ENCODE measurements around the gene RMND1. TPM values are rescaled to one million over a fixed set of nuclear protein-coding genes. Genes with fewer than 3 reads are reported as not detected.

RMND1 gene
- total and polyA plus RNA-seq, 2 of the 13 experiments (the other 11 are each of a cell fraction or from before 2014, with no cell fraction given), result 34.0 to 72.5 TPM

GRCh38 chr6:151441390-151442166 is 10.3 kb downstream of the RMND1 start (continued):
- TF ChIP-seq ZBTB34 (CRISPR knock-in tag; IDR thresholded peaks at IDR 0.05) (no peak), GATAD1 (CRISPR knock-in tag; IDR thresholded peaks at IDR 0.05) (0 out of 2 replicates have a peak, but pooled peaks have one; percentile 31), ZBTB26 (CRISPR knock-in tag; IDR thresholded peaks at IDR 0.05; ENCODE audit: borderline replicate concordance) (no peak), CBFB (CRISPR knock-in tag; IDR thresholded peaks at IDR 0.05) (no peak), ZNF639 (CRISPR knock-in tag; conservative IDR thresholded peaks at IDR 0.05) (no peak), NFIC (IDR thresholded peaks at IDR 0.05; ENCODE audit: low read length) (no peak), NR2C2 (CRISPR knock-in tag; IDR thresholded peaks at IDR 0.05; ENCODE audit: borderline replicate concordance) (no peak), KDM2A (CRISPR knock-in tag; IDR thresholded peaks at IDR 0.05; ENCODE audit: borderline replicate concordance, low read depth) (0 out of 2 replicates have a peak, but pooled peaks have one; percentile 32), ZNF580 (CRISPR knock-in tag; IDR thresholded peaks at IDR 0.05; ENCODE audit: borderline replicate concordance, low read depth) (no peak), NR2F6 (IDR thresholded peaks at IDR 0.05) (no peak), NR2F6 (CRISPR knock-in tag; IDR thresholded peaks at IDR 0.05) (no peak), RARG (CRISPR knock-in tag; IDR thresholded peaks at IDR 0.05; ENCODE audit: low read depth) (no peak), MEF2D (CRISPR knock-in tag; IDR thresholded peaks at IDR 0.05) (0 out of 2 replicates have a peak, but pooled peaks have one; percentile 14), PITX1 (CRISPR knock-in tag; IDR thresholded peaks at IDR 0.05) (no peak), MAZ (IDR thresholded peaks at IDR 0.05; ENCODE audit: borderline replicate concordance, low read depth, low read length) (no peak), MAZ (CRISPR knock-in tag; IDR thresholded peaks at IDR 0.05; ENCODE audit: low read depth) (no peak), MXI1 (IDR thresholded peaks at IDR 0.05; ENCODE audit: borderline replicate concordance, low read depth, low read length) (0 out of 3 replicates have a peak, but pooled peaks have one; percentile 23), ZNF564 (CRISPR knock-in tag; IDR thresholded peaks at IDR 0.05) (no peak), ZSCAN31 (CRISPR knock-in tag; IDR thresholded peaks at IDR 0.05; ENCODE audit: low read depth) (0 out of 2 replicates have a peak, but pooled peaks have one; percentile 28), ZNF382 (CRISPR knock-in tag; IDR thresholded peaks at IDR 0.05; ENCODE audit: borderline replicate concordance) (no peak), SNAPC4 (CRISPR knock-in tag; IDR thresholded peaks at IDR 0.05) (no peak)

All from HepG2 (cell line).